NCI-H510A treated with DMSO at 0.1 percent for 48 hours (cell line): Measurements from ENCODE around the gene LRRC41.
"Not testable (repeated sequence)": the region's sequence is repeated elsewhere in the genome, so short reads cannot be mapped to it uniquely, and the experiment has no call there.

Experiments used
- DNase-seq: peaks from one replicate; lab custom pipeline; 2025; lab: John Stamatoyannopoulos, UW

The LRRC41 gene, protein sequence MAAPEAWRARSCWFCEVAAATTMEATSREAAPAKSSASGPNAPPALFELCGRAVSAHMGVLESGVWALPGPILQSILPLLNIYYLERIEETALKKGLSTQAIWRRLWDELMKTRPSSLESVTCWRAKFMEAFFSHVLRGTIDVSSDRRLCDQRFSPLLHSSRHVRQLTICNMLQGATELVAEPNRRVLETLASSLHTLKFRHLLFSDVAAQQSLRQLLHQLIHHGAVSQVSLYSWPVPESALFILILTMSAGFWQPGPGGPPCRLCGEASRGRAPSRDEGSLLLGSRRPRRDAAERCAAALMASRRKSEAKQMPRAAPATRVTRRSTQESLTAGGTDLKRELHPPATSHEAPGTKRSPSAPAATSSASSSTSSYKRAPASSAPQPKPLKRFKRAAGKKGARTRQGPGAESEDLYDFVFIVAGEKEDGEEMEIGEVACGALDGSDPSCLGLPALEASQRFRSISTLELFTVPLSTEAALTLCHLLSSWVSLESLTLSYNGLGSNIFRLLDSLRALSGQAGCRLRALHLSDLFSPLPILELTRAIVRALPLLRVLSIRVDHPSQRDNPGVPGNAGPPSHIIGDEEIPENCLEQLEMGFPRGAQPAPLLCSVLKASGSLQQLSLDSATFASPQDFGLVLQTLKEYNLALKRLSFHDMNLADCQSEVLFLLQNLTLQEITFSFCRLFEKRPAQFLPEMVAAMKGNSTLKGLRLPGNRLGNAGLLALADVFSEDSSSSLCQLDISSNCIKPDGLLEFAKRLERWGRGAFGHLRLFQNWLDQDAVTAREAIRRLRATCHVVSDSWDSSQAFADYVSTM

GRCh38 chr1:46303038-46303871 lies at the start of gene LRRC41, which contains the start of gene UQCRH:
TSS of gene LRRC41 (minus strand) at chr1:46303616. CDS start at chr1:46303322, 294 bp downstream.
TSS of gene UQCRH (plus strand) at chr1:46303698. CDS start at chr1:46303767, 69 bp downstream.
- peak; percentile 98 for DNase-seq

DNA sequence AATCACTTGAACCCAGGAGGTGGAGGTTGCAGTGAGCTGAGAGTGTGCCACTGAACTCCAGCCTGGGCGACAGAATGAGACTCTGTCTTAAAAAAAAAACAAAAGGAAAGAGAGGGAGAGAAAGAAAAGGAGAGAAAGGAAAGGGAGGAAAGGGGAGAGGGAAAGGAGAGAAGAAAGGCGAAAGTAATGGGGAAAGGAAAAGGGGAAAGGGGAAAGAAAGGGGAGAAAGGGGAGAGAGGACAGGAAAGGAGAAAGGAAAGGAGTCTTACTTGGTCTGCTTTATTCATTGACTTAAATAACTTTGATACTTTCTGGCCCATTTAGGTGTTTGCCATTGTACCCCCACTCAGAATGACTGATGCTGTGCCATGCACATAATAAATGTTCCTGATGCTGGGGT lies 48.9 kb upstream of the LRRC41 start:
- DNase-seq: no peak

DNA sequence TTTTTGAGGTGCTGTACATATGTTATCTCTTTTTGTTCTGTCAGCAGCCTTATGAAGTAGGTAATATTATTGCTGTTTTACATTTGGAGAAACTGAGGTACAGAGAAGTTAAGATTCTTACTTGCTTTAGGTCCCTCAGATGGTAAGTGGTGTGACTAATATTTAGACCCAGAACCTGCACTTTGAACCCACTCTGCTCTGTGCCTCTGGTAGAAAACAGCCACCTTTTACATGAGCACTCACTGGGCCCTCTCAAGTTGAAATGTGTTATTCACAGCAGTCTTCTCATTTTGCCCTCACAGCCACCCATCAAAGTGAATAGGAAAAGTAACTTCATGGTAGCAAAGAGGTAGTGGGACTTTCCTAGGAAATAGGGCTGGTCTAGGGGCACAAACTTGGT lies 41.9 kb upstream of the LRRC41 start:
- no peak for DNase-seq

DNA sequence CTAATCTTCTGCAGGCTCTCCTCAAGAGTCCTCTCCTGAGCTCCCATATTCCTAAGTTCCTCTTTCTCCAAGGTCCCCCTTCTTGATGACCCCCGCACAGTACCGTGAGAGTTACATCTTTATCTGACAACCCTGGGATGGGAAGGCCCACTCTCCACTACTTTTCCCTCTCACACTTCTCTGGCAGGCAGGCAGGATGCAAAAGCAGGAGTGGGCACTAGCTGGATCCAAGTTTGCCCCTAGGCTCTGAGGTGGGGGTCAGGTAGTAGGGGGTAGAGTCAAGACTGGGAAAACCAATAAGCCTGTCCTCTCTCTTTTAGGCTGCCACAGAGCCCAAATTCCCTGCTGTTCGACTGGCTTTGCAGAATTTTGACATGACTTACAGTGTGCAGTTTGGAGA lies 41.1 kb upstream of the LRRC41 start:
- no peak for DNase-seq

DNA sequence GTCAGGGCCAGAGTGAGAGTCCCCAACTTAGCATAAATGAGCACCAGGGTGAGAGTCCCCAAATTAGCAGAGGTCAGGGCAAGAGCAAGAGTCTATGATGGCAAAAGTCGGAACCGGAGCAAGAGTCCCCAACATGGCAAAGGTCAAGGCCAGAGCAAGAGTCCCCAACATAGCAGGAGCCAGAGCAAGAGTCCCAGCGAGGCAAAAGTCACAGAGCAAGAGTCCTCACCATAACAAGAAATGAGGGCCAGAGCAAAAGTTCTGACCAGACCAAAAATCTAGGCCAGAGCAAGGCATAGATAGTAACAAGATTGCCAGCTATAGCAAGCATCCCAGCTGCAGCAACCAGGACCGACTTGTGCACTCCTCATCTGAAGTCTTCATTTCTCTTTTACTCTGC lies 40.3 kb upstream of the LRRC41 start:
- DNase-seq: no peak

GRCh38 chr1:46343351-46343695 lies 39.9 kb upstream of the LRRC41 start:
- no peak for DNase-seq

DNA sequence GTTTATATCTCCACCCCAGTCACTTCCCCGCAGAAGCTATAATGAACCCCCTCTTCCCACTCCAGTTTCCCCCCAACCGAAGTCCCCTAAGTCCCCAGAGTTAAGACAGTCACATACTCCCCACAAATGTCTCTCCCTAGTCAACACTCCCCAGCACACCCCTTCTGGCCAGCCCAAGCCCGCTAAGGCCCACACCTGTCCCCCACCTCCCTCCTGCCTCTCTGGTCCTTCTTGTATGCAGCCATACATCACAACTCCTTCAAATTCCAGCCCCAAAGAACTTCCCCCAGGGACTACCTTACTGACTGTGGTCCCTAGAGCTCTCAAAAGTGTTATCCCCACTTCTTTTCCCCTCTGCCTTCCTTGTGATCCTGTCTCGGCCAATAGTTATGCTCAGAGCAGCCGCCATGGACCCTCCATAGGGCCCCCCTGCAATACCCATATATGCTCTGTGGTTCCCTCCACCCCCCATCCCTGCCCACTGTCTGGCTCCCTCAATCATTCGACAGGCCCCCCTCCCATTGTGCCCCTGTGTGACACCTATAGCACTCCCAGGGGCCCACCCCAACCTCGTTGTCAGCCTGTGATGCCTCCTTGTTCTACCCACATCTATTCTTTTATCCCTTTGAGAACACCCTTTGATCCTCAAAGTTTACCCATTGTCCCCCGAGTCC lies 39.4 kb upstream of the LRRC41 start:
- no peak for DNase-seq

DNA sequence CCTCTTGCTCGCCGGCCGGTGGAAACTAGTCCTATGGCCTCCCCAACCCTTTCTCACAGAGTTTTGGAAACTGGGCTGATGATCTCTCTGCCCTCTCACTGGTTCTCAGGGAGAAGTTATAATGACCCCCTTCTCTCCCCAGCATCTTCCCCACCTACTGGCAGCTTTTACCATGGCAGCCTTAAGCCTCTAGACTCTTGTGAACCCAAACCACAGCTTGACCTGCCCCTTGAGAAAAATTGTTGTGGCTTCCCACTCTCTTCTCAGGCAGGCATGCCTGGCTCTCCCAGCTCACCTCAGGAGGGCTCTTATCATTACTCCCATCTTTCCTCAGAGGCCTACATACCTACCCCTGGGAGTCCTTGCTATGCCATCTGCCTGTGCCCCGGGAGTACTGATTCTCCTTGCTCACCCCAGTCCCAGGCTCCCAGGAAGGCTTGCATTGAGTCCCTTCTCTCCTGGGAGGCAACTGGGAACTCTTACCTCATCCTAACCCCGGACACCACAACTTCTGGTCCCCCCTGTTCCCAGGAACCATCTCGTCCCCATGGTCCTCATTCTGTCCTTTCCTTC lies 38.8 kb upstream of the LRRC41 start:
- DNase-seq: no peak

DNA sequence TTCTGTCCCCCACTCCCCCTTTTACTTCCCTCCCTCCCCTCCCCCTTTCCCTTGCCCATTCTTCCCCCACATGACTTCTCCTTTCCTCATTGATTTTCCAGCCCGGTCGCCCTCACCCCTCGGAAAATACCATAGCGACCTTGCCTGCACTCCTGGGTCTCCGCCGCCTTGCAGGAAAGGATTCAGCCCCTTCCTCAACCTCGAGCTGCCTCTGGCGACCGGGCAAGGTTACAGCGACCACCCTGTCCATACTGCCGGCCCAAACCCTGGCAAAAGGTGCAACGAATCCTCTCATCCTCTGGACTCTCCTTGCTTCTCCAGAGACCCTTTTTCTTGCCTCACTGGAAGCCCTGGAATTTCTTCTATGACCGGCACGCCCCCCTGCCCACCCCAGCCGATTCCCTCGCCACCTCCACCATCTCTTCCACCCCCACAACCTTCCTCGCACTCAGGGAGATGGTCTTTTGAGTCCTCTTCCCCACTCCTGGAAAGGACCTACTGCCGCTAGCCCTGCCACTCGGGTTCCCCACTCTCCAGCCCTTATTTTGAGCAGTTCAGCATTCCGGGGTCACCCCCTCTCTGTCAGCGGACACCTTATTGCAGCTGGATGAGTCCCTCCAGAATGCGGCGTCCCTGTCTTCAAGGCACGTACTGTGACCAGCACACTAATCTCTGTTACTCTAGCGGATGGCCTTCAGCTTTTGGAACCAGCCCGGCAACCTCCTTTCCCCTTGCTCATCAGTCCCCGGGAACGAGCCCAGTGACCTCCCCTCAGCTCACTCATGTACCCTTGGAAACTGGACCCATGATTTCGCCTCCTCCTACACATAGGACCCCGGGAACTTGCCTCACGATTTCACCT lies 38.0 kb upstream of the LRRC41 start:
- no peak for DNase-seq

DNA sequence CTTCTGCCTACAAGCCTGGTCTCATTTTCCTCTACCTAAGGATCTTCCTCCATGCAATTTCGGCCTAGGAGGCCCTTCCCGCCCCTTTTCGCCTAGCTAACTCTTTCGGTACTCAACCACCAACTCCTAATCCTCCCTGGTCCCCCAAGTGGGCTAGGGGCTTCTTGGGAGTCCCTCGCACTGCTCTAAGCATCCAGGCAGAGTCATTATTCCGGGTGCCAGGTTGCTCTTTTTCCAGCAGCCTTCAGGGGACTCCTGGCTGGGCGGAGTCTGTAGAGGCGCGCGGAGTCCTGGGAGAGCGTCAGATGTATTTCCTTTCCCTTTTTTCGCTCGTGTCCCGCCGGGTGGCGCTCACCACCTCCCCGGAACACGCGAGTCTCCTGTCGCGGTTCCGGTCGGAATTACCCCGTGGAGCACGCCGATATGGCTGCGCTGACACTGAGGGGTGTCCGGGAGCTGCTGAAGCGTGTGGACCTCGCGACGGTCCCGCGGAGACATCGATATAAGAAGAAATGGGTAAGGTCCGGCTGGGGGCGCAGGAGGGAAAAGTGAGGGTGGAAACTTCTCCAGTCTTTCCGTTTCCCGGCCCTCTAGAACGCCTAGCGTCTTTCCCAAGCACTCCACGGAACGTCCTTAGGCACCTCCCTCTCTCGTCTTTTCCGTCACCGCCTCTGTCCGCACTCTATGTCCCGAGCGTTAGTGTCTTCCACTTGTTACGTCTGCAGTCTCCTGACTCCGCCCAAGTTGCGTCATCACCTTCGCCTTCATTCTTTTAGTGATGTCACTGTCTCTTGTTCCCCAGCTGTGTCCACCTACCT lies 37.2 kb upstream of the LRRC41 start, which contains the start of gene NSUN4:
Gene NSUN4 (plus strand): TSS at position 404 of the 818 bp plus-strand sequence. CDS start 20 bp downstream, at position 424.
- DNase-seq: peak; percentile 85

DNA sequence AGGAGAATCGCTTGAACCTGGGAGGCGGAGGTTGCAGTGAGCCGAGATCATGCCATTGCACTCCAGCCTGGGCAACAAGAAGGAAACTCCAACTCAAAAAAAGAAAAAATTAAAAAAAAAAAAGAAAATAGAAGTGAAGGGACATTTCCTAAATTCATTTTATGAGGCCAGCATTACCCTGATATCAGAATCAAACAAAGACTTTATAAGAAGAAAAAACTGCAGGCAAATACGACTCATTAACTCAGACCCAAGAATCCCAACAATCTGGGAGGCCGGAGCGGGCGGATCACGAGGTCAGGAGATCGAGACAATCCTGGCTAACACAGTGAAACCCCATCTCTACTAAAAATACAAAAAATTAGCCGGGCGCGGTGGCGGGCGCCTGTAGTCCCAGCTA lies 34.0 kb upstream of the LRRC41 start:
- not testable (repeated sequence) for DNase-seq

DNA sequence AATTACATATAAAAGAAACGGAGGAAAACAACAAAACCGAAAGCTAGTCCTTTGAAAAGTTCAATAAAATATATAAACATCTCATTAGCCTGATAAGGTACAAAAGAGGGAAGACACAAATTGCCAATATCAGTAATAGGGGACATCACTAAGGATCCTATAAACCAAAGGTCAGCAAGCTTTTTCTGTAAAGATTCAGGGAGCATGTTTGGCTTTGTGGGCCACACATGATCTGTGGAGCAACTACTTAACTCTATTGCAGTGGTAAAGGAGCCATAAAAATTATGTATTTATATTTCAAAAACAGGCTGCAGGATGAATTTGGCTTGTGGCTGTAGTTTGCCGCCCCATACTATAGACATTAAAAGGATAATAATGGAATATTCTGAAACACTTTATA lies 31.7 kb upstream of the LRRC41 start:
- DNase-seq: no peak

DNA sequence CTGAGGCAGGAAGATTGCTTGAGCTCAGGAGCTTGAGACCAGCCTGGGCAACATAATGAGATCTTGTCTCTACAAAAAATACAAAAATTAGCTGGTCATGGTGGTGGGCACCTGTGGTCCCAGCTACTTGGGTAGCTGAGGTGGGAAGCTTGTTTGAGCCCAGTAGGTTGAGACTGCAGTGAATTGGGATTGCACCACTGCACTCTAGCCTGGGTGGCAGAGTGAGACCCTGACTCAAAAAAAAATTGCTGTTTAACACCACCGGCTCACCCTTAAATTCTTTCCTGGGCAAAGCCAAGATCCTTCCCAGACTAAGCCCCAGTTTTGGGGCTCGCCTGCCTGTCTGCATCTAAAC lies 30.6 kb upstream of the LRRC41 start:
- DNase-seq: no peak

- peak; percentile 35 for DNase-seq
Observed at GRCh38 chr1:46333300-46334029, 30.0 kb upstream of the LRRC41 start.

DNA sequence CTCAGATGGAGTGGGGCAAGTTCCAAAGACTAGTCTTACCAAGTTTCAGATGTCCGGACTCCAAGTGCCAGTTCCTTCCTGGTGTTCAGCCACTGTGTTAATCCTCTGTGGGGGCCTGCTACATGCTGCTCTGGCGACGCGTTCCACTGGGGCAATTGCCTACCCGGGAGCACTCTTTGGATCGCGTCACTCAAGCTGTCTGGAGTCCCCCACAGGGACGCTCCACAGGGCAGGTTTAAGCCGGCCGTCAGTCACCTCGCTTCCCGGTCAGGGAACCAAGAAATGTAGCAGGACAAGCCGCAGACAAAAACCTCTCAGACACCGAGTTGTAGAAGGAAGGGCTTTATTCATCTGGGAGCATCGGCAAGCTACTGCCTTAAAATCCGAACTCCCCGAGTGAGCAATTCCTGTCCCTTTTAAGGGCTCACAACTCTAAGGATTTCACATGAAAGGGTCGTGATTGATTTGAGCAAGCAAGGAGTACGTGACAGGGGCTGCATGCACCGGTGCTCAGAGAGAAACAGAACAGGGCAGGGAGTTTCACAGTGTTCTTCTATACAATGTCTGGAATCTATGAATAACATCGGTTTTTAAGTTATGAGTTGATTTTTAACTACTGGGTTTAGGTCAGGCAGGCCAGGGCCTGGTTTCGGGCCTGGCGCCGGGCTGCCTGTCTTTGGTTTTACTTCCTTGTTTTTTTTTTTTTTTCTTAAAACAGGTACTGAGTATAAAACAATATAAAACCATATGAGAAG lies 28.5 kb upstream of the LRRC41 start:
- not testable (repeated sequence) for DNase-seq

DNA sequence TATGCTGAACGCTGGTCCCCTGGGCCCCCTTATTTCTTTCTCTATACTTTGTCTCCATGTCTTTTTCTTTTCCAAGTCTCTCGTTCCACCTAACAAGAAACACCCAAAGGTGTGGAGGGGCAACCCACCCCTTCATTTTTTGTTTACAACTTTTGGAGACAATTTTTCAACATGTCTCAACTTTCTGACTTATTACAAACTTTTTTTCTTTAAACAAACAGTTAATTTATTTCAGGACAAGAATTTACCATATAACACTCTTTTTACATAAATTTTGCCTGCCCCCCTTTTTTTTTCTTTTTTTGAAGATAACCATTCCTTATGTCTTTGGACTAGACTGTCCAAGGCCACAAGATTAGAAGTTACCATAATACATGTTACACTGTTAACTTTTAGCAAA lies 27.0 kb upstream of the LRRC41 start:
- not testable (repeated sequence) for DNase-seq

GRCh38 chr1:46329807-46330206 lies 26.4 kb upstream of the LRRC41 start:
- not testable (repeated sequence) for DNase-seq

DNA sequence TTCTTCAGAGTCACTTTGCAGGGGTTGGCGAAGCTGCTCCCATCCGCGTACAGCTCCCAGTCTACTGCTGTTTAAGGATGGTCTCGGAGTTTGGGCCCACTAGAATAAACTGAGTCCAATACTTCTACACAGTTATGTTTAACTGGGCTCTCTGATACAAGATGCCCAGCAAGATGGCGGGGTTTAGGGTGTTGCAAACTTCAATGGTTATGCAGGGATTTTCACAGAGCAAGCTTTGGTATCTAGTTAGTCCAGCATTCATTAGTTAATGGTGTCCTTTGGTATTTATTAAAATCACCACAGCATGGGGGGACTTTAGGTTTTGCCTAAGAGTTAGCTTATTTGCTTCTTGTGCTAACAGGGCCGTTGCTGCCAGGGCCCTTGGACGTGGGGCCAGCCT lies 24.8 kb upstream of the LRRC41 start:
- DNase-seq: not testable (repeated sequence)
